Suprapubic skin (tissue), 4 donors: ENCODE results near the gene DST. TPM values are rescaled to one million over a fixed set of nuclear protein-coding genes. Genes with fewer than 3 reads are reported as not detected.
"Not testable (repeated sequence)": the region's sequence is repeated elsewhere in the genome, so short reads cannot be mapped to it uniquely, and the experiment has no call there.

Source experiments
- DNase-seq, 2 donors: peaks; one replicate each; pipeline ENCODE4 v3.0.0-alpha.2; 2019; ENCODE audit warnings: low spot score in 2 of 2
- H3K27ac ChIP-seq: fragments of 200-600 bp; sonication (generic); one replicate; pipeline ENCODE4 v1.5.1; 2019
- H3K27me3 ChIP-seq: fragments of 200-600 bp; sonication (generic); one replicate; pipeline ENCODE4 v1.5.1; 2019
- H3K36me3 ChIP-seq: fragments of 200-600 bp; sonication (generic); one replicate; pipeline ENCODE4 v1.5.1; 2019
- H3K4me1 ChIP-seq: fragments of 200-600 bp; sonication (generic); one replicate; pipeline ENCODE4 v1.5.1; 2019
- H3K4me3 ChIP-seq: fragments of 200-600 bp; sonication (generic); one replicate; pipeline ENCODE4 v1.5.1; 2019; ENCODE audit warnings: mild to moderate bottlenecking
- H3K9me3 ChIP-seq: fragments of 200-600 bp; sonication (generic); one replicate; pipeline ENCODE4 v1.5.1; 2019
- EP300 ChIP-seq: sonication (generic); formaldehyde crosslinking; IDR thresholded peaks from one replicate; pipeline ENCODE4 v1.6.1; 2017; ENCODE audit warnings: antibody characterized with exemption
- POLR2A ChIP-seq, 2 donors: fragments of 450-650 bp; IDR thresholded peaks; one replicate each; pipeline ENCODE4 v1.6.1; 2017; ENCODE audit warnings: antibody characterized with exemption in 2 of 2, mild to moderate bottlenecking in 2 of 2, moderate library complexity in 2 of 2
- POLR2AphosphoS5 ChIP-seq, 3 donors: sonication (generic); formaldehyde crosslinking; IDR thresholded peaks; one replicate each; pipeline ENCODE4 v1.6.1; 2017; ENCODE audit warnings: antibody characterized with exemption in 3 of 3
- WGBS: methylation state at CpG from one replicate; pipeline ENCODE4 v1.1.5; 2018; 5-methylcytosine and 5-hydroxymethylcytosine counted together
- total RNA-seq, 4 donors: library from RNA; depleted of rRNA; stranded (reverse); fragments of >200 nt; gene quantifications; one replicate each; pipeline ENCODE4 v1.1.0, GENCODE V29; 2016
- TF ChIP-seq, protein P1 (sequence below), 2 donors: fragments of 200-600 bp in 1 of 2; fragments of 450-650 bp in 1 of 2; sonication (generic) in 1 of 2; IDR thresholded peaks; one replicate each; pipeline ENCODE4 v1.5.1; 2016 to 2019; ENCODE audit warnings: antibody characterized with exemption in 2 of 2, mild to moderate bottlenecking in 1 of 2, moderate library complexity in 1 of 2

Gene DST
- total RNA-seq, 4 donors from 2014 or later: 637 to 1,048 (median 751) TPM

DNA sequence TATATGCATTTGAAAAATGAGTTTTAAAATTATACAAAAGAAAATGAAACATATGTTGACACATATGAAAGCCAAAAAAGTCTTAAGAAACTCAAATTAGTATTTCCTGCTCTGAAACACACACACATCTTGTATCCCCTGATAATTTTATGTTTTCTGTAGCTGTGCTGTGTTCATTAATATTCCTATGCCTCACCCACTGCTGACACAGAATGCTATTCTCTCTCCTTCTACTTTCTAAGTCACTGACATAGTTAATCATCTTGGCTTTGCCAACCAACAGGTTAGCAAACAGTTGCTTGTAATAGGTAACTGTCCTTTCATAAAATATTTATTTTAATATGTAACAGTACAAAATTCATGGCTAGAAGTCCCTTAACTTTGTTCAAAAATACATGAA is 140.7 kb downstream of the DST start:
- Histone ChIP-seq H3K27me3 (no peaks in the 10 kb centered on the region), H3K4me1 (peaks cover 9% of the 10 kb centered on the region), H3K4me3 (no peak overlapping the region), H3K9me3 (no peaks in the 10 kb centered on the region), H3K27ac (no peak overlapping the region), H3K36me3 (peaks cover 41% of the 10 kb centered on the region)
- TF ChIP-seq POLR2A (IDR thresholded peaks at IDR 0.05): no peak
- TF ChIP-seq, protein P1, sequence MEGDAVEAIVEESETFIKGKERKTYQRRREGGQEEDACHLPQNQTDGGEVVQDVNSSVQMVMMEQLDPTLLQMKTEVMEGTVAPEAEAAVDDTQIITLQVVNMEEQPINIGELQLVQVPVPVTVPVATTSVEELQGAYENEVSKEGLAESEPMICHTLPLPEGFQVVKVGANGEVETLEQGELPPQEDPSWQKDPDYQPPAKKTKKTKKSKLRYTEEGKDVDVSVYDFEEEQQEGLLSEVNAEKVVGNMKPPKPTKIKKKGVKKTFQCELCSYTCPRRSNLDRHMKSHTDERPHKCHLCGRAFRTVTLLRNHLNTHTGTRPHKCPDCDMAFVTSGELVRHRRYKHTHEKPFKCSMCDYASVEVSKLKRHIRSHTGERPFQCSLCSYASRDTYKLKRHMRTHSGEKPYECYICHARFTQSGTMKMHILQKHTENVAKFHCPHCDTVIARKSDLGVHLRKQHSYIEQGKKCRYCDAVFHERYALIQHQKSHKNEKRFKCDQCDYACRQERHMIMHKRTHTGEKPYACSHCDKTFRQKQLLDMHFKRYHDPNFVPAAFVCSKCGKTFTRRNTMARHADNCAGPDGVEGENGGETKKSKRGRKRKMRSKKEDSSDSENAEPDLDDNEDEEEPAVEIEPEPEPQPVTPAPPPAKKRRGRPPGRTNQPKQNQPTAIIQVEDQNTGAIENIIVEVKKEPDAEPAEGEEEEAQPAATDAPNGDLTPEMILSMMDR (IDR thresholded peaks at IDR 0.05): no peak
- no peak for TF ChIP-seq EP300
- TF ChIP-seq POLR2AphosphoS5 (IDR thresholded peaks at IDR 0.05): no peak
- no peak for DNase-seq

DNA sequence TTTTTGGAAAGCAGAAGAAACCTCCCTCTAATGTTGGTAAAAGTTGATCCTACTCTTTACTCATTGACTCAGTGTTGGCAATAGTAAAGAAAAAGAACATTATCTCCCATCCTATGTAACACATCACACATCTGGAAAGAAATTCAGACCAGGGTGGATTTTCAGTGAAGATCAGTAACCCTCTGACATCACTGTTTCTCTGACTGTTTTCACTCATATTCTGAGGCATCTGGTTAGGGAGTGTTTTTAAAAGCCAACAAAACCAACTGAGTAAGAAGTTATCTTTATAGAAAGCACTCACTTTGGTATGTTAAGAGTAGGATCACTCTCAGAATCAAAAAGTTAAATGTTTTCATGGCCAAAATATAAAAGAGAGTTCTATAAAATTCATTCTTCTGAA is 143.6 kb downstream of the DST start:
- Histone ChIP-seq H3K27ac (no peak overlapping the region), H3K27me3 (no peaks in the 10 kb centered on the region), H3K9me3 (no peaks in the 10 kb centered on the region), H3K36me3 (peaks cover 44% of the 10 kb centered on the region), H3K4me3 (no peak overlapping the region), H3K4me1 (no peaks in the 10 kb centered on the region)
- TF ChIP-seq POLR2A (IDR thresholded peaks at IDR 0.05) (no peak), POLR2AphosphoS5 (IDR thresholded peaks at IDR 0.05) (no peak), EP300 (no peak)
- TF ChIP-seq, protein P1 (IDR thresholded peaks at IDR 0.05): no peak
- DNase-seq: no peak

DNA sequence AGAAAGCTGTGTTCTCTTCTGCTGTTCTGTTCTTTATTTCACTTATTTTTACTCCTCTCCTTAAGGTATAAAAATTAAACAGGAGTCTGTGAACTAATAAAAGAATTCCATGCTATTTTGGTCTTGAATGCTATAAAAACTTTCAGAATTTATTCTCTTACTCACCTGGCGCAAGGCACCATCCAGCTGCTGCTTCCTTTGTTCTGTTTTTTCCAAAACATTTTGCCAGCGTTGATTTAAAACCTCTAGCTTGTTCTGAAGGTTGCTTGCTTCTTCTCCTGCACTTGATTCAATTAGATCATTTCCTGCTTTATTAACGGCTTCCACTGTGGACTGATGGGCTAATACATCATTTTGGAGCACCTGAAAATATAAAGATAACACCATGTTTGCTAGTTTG is 145.0 kb downstream of the DST start:
- 52% methylated on average over 3 of the region's 3 CpGs for WGBS
- H3K36me3 ChIP-seq: peaks cover 45% of the 10 kb centered on the region
- no peaks in the 10 kb centered on the region for H3K9me3 ChIP-seq
- H3K27ac ChIP-seq: no peak overlapping the region
- no peak overlapping the region for H3K4me3 ChIP-seq
- no peak for DNase-seq
- no peaks in the 10 kb centered on the region for H3K27me3 ChIP-seq
- no peak for TF ChIP-seq POLR2A (IDR thresholded peaks at IDR 0.05)
- no peaks in the 10 kb centered on the region for H3K4me1 ChIP-seq

DNA sequence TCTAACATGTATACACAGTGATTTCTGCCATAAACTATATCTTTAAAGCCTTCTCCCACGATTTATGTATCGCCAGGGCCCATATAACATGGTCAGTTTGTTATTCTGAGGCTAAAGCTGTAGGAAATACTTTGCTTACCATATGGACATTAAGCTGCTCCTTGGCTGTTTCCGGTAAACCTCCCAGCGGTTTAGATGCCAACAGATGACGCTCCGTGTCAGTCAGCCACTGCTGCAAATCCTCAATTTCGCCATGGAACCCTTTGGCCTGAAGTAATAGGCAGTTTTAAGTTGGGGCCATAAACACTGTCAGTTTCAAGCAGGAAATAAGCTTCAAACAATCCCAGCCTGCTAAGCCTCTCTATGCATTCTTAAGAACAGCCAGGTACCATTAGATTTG is 145.4 kb downstream of the DST start:
- no peaks in the 10 kb centered on the region for H3K27me3 ChIP-seq
- peaks cover 50% of the 10 kb centered on the region for H3K36me3 ChIP-seq
- H3K9me3 ChIP-seq: no peaks in the 10 kb centered on the region
- no peak for DNase-seq
- H3K4me1 ChIP-seq: no peaks in the 10 kb centered on the region
- H3K27ac ChIP-seq: no peak overlapping the region
- no peak overlapping the region for H3K4me3 ChIP-seq
- no peak for TF ChIP-seq POLR2A (IDR thresholded peaks at IDR 0.05)
- TF ChIP-seq POLR2AphosphoS5 (IDR thresholded peaks at IDR 0.05): no peak
- no peak for TF ChIP-seq EP300
- TF ChIP-seq, protein P1 (IDR thresholded peaks at IDR 0.05): no peak
- 91% methylated on average over 7 of the region's 7 CpGs for WGBS

DNA sequence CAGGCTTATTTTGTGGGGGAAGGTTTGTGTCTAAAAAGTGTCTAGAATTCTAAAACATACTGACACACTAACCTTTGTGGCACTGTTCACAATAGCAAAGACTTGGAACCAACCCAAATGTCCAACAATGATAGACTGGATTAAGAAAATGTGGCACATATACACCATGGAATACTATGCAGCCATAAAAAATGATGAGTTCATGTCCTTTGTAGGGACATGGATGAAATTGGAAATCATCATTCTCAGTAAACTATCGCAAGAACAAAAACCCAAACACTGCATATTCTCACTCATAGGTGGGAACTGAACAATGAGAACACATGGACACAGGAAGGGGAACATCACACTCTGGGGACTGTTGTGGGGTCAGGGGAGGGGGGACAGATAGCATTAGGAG is 146.0 kb downstream of the DST start:
- not testable (repeated sequence) for H3K9me3 ChIP-seq, H3K27me3 ChIP-seq, DNase-seq, H3K27ac ChIP-seq, H3K4me3 ChIP-seq, H3K4me1 ChIP-seq
- WGBS: 100% methylated on average over 1 of the region's 1 CpG
- H3K36me3 ChIP-seq: peaks cover 56% of the 10 kb centered on the region

DNA sequence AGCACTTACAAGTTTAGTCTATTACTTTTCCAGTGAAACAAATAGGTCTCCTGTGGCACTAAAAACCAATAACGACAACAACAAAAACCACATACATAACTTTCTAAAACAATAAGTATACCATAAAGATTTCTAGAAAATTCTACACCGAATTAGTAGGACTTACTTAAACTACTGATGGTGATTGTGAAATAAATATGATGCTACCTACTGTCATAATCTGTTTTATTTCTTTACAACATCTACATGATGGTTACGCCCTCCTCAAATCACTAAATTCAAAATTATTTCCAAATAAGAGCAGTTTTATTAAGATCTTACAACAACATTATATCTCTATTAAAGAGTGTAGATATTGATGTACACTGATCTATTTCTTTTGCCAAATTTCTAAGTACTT is 147.0 kb downstream of the DST start:
- Histone ChIP-seq H3K27me3 (no peaks in the 10 kb centered on the region), H3K4me3 (no peak overlapping the region), H3K36me3 (peaks cover 53% of the 10 kb centered on the region), H3K27ac (no peak overlapping the region), H3K9me3 (no peaks in the 10 kb centered on the region), H3K4me1 (peaks cover 10% of the 10 kb centered on the region)
- no peak for DNase-seq
- 85% methylated on average over 3 of the region's 3 CpGs for WGBS
- no peak for TF ChIP-seq EP300
- TF ChIP-seq, protein P1 (IDR thresholded peaks at IDR 0.05): no peak
- no peak for TF ChIP-seq POLR2AphosphoS5 (IDR thresholded peaks at IDR 0.05)
- TF ChIP-seq POLR2A (IDR thresholded peaks at IDR 0.05): no peak
